HG02943 (cell line): ENCODE measurements around the gene KCNN3.
"Not testable (repeated sequence)": the region's sequence is repeated elsewhere in the genome, so short reads cannot be mapped to it uniquely, and the experiment has no call there.

Source experiments
- ATAC-seq: cut with Tn5 transposase; IDR thresholded peaks from one replicate; pipeline ENCODE4 v1.9.1; 2021; ENCODE audit warnings: mild to moderate bottlenecking, low read depth, moderate library complexity; ENCODE audit not compliant: unreplicated experiment

KCNN3 gene

GRCh38 chr1:154682254-154682653, 187.8 kb downstream of the KCNN3 start:
- ATAC-seq = no peak

- not testable (repeated sequence) for ATAC-seq
Measured at GRCh38 chr1:154677844-154678243, 192.2 kb downstream of the KCNN3 start.

GRCh38 chr1:154676847-154677246, 193.2 kb downstream of the KCNN3 start:
- ATAC-seq = not testable (repeated sequence)

- not testable (repeated sequence) for ATAC-seq
Measured at GRCh38 chr1:154674456-154674855, 195.6 kb downstream of the KCNN3 start.

- ATAC-seq = not testable (repeated sequence)
Measured at GRCh38 chr1:154672245-154672644, 197.8 kb downstream of the KCNN3 start.

- ATAC-seq = not testable (repeated sequence)
Measured at GRCh38 chr1:154671412-154671811, 198.7 kb downstream of the KCNN3 start.

GRCh38 chr1:154670310-154671270, 199.5 kb downstream of the KCNN3 start:
- ATAC-seq = not testable (repeated sequence)

- no peak for ATAC-seq
Measured at GRCh38 chr1:154669464-154670282, 200.4 kb downstream of the KCNN3 start.

GRCh38 chr1:154666051-154666790, 203.9 kb downstream of the KCNN3 start:
- no peak for ATAC-seq

GRCh38 chr1:154664331-154665002, 205.6 kb downstream of the KCNN3 start:
- no peak for ATAC-seq

- no peak for ATAC-seq
Measured at GRCh38 chr1:154663471-154664060, 206.5 kb downstream of the KCNN3 start.

GRCh38 chr1:154661110-154661509, 209.0 kb downstream of the KCNN3 start:
- ATAC-seq = no peak

- no peak for ATAC-seq
Measured at GRCh38 chr1:154659823-154660592, 210.1 kb downstream of the KCNN3 start.

- no peak for ATAC-seq
Measured at GRCh38 chr1:154657556-154657955, 212.5 kb downstream of the KCNN3 start.

- ATAC-seq = no peak
Measured at GRCh38 chr1:154652893-154653292, 217.2 kb downstream of the KCNN3 start.
